ENCODE measurements around the gene PSMB3.

- TF ChIP-seq RAD21 (conservative IDR thresholded peaks at IDR 0.05 in 1 of 2, IDR thresholded peaks at IDR 0.05 in 1 of 2) (no peak), CEBPB (IDR thresholded peaks at IDR 0.05) (no peak), CTCF (IDR thresholded peaks at IDR 0.05) (no peak), RCOR1 (IDR thresholded peaks at IDR 0.05; ENCODE audit: low read depth, low read length) (no peak), MYC (IDR thresholded peaks at IDR 0.05; ENCODE audit: borderline replicate concordance, low read length) (no peak)
Measured at GRCh38 chr17:38719943-38720641, 32.4 kb upstream of the PSMB3 start.

Data from A549 (cell line).